Activated CD8-positive, alpha-beta memory T cell treated with anti-CD3 and anti-CD28 coated beads, Interleukin-2, amount 50 U/mL, for 1 hour (primary cell): ENCODE data around the gene SPAG7.
A peak's percentile ranks its signal among the peaks of the same experiment; 100 is the strongest.

Experiments
- DNase-seq: peaks from one replicate; pipeline ENCODE4 v3.0.0-alpha.2; 2020; ENCODE audit errors: extremely low read depth

SPAG7 gene, protein sequence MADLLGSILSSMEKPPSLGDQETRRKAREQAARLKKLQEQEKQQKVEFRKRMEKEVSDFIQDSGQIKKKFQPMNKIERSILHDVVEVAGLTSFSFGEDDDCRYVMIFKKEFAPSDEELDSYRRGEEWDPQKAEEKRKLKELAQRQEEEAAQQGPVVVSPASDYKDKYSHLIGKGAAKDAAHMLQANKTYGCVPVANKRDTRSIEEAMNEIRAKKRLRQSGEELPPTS

DNA sequence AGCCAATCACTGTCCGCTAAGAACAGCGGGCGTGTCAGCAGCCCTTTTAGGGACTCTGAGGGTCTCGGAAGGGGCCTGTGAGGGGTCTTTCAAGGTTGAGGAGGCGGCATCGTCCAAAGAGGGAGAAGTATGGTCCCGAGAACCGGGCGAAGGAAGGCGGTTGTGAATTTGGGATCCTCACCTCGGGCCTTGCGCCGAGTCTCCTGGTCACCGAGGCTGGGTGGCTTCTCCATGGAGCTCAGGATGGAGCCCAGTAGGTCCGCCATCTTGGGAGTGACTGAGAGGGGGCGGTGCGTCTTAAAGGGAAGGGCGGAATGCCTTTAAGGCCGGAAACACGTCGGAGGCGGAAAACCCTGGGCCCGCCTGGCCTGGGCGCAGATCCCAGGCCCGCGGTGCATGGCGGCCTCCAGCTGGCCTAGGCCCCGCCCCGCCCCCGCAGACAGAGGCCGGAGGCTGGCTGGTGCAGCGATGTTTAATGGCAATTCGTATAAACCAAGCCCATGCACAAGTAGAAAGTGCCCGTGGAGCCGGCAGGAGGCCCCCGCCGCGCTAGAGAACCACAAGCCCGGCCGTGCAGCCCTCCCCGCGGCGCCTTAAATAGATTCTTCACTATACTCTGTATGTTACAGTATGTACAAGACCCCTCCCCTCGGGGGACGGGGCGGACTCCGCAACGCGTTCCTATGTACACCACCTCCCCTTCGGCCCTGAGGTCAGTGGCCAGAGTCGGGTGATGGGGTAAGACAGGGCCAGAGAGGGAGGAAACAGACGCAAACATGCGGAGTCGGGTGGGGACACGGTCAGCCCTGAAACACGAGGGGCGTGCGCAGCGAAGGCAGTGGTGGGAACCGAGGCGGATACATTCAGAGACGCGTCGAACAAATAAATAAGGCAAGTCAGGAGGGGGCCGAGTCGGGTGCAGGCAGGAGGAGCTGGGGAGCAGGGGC lies at the start of gene SPAG7:
TSS of gene SPAG7 (minus strand) at position 279 of the 947 bp plus-strand sequence. CDS start at position 266, 13 bp downstream.
- DNase-seq: peak; percentile 79

DNA sequence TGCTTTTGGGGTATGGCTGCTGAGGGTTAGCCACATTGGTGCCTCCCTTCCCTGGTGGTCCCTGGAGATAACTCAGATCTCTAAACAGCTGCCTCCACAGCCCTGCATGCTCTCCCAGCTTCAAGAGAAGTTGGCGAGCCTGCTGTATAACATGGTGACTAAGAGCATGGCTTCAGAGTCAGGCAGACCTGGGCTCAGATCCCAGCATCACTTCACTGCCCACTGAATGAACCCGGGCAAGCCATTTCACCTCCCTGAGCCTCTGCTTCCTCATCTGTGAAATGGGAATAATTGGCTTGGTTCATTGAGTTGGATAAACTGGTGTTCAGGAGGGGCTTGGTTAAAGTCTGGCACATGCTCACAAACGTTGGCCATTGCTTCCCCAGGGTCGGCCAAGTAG lies 46.7 kb upstream of the SPAG7 start:
- no peak for DNase-seq

DNA sequence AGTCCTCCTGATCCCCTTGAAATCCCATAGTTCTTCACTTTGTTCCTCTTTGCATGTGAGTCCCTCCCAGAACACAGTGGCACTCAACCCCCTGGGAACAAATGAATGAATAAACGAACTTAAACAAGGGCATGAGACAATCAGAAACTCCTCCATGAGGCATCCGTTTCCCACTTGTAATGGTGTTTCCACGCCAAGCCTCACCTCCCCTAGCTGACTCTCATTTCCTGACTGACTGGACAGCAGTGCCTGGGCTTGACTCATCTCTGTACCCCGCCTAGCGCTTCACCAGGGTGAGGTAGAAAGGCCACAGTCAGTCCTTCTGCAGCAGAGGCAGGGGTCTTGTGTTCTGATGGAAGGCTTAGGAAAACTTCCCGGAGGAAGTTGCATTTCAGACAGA lies 44.3 kb upstream of the SPAG7 start:
- no peak for DNase-seq

DNA sequence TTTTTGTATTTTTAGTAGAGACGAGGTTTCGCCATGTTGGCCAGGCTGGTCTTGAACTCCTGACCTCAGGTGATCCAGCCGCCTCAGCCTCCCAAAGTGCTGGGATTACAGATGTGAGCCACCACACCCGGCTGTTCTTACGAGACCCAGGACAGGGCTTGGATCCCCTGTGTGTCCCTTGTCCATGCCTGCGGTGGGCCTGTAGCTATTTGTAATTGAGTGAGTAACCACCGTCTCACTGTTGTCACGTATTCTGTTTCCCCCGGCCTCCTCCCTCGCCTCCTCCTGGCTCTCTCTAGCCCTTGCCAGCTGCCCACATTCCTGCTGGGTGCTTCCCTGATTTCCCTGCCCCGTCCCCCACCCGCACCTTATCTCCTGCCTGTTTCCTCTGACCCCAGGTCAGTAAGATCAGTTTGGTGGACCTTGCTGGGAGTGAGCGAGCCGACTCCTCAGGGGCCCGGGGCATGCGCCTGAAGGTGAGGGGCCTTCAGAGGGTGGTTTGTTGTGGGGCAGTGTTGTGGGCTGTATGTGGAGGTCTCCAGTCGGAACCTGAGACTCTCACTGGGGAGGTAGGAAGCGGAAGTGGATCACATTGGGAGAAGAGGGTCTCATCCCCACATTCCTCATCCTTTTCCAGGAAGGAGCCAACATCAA lies 35.7 kb upstream of the SPAG7 start:
- no peak for DNase-seq

DNA sequence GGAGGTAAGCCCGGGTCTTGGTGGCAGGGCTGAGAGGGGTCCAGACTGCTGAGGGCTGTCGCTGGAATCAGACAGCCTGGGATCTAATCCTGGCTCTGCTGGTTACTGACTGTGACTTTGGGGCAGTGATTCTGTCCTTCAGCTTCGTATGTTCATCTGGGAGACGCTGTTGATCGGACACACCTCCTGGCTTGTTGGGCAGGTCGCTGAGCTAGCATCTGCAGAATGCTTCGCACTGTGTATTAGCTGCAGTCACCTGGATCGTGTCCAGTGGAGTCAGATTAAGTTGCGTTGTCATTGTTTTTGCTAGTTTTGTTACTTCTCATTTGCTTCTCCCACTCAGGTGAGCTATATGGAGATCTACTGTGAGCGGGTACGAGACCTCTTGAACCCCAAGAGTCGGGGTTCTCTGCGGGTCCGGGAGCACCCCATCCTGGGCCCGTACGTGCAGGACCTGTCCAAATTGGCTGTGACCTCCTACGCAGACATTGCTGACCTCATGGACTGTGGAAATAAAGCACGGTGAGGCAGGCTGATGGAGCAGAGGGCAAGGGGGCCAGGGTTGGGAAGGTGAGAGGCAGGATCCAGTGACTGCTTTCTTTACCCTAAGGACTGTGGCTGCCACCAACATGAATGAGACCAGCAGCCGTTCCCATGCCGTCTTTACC lies 34.6 kb upstream of the SPAG7 start:
- no peak for DNase-seq

DNA sequence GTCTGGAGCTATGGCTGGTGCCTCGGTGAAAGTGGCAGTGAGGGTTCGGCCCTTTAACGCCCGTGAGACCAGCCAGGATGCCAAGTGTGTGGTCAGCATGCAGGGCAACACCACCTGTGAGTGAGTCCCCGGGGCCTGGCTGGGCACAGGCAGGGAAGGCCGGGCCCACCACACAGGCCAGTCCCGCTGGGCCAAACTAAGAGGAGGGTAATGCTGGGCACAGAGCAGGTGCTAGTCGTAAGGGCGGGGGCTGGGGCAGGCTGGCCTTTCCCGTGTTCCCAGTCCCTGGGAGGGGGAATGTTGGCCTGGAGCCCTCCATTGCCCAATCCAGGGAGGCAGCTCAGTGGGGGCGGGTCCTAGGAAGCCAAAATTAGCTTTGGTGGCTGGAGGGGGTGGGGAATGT lies 32.6 kb upstream of the SPAG7 start:
- no peak for DNase-seq

DNA sequence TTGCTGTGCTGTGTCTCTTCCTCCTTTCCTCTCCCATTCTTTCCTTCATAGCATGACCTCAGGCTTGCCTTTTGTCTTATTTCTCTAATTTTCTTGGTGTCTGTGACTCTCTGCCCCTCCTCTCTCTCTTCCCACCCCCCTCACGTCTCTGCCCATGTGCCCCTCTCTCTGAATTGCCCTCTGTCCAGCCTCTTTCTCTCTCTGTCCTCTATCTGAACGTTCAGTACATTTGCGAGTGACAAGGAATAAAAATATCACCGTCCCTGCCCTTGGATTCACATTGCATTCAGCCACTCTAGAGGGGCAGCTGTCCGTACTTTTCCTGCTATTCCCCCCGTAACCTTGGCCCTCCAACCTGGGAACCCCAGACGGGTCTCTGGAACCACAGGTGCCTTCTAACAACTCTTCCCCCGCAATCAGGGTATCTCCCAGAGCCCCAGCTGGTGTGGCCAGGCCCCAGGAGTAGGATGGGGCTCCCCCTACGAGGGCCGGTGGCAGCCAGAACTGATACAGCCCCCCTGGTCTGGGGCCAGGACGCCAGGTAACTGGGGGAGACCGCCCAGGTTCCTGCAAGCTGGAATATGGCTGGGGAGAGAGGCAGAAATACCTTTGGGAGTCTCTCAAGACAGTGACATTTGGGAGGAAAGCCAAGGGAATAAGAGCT lies 31.9 kb upstream of the SPAG7 start:
- no peak for DNase-seq

DNA sequence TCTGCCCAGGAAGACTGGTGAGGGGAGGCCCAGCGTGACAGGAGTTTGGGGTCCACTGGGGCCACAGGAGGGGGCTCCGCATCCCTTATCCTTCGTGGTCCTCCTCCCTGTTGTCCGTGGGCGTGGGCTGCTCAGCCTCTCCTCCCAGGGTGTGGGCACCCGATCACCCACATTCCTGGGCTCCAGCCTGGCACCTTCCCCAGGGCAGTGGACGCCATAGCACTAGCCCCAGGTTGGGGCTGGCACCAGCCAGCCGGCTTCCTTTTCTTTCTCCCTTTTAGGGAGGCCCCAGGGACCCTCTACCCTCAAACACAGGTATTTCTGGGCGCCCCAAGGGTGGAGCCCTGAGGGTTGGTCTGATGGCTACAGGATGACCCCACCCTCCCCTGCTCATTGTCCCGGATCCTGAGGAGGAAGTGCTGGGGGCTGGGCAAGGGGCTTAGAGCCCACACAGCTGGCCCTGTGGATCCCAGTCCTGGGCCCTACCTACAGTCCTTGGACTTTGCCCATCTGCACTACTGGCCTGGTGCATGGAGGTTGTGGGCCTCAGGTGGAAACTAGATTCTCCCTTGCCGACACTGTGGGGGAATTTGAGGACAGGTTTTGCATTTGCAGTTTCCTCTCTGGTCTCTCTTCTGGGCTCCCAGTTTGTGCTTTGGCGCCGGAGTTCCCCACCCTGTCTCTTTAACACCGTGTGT lies 31.3 kb upstream of the SPAG7 start:
- no peak for DNase-seq

DNA sequence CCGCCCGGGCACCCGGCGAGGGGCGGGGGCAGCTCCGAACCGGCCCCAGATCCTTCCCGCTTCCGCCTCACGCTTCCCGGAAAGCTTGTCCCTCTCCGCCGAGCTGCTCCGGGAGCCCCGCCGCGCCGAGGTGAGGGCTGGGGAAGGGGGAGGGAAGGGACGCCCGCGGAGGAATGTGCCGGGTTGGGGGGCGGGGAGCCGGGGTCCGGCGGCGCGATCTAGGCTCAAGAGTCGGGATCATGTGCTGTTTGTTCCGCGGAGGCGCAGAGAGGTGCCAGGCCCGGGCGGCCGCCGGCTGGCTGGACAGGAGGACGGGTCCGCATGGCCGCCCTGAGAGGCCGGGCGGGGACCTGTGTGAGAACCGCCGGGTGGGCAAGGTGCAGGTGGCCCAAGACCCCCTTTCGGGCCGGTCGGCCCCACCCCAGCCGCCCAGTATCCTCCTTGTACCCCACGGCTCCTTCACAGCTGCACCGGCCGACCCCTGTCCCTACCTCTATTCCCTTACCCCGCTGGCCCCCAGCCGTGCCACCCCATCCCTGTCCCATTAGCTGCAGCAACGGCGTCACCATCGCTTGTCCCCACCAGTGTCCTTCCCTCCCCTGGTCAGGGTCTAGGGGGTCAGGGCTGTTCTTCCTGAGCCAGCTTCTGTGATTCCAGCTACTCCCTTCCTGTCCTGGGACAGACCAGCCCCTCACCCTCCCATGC lies 30.6 kb upstream of the SPAG7 start:
- DNase-seq: no peak

DNA sequence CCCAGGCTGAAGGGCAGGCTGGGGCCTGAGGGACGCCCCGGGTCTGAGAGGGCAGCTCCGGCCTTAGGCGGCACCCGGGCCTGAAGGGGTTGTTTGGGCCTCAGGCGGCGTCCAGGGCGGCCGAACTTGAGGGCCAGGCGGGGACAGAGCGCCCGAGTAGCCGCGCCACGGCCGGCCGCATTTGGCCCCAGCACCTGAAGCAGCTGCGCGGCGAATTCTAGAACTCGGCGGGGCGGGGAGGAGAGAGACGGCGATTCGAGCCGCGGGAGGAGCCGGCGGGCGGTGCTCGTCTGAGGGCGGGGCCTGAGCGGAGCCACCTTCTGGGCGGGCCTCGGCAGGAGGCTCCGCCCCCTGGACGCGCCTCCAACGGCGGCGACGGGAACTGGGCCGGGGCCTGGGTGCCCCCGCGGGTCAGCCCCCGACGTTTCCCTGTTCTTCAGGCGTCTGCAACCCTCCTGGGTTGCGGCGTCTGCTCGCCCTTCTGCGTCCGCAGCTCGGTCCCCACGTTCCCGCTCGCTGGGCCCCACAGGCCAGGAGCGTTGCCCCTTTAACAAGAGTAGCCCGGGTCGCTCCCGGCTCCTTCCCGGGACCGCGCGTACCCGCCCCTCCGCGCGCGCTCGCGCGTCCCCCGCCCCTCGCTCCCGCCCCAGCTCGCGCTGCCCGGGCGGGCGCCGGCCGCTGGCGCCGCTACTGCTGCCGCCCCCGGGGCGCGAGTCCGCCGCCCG lies 29.8 kb upstream of the SPAG7 start, which contains the start of the genes INCA1 and KIF1C:
TSS of gene INCA1 (minus strand) at position 221 of the 725 bp plus-strand sequence. CDS start 3,085 bp downstream, outside the sequence.
TSS of gene KIF1C (plus strand) at position 649 of the 725 bp plus-strand sequence. CDS start 2,297 bp downstream, outside the sequence.
- peak; percentile 64 for DNase-seq

DNA sequence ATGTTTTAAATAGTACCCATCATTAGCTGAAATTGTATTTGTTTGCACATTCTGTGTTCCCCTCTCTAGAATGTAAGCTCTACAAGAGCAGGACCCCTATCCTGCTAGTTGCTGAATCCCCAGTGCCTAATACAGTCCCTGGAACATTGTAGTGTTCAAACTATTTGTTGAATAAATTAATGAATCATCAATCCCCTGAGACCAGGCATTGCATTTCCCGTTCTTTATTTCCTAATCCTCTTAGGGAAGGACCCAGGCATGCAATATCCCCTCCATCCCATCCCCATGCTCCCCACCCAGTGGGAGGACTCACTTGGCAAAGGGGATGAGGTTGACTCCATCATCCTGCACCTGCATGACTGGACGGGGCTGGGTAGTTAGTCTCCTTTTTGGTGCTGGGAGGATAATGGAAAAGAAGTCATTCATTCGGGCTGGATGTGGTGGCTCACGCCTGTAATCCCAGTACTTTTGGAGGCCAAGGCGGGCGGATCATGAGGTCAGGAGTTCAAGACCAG lies 26.5 kb upstream of the SPAG7 start:
- no peak for DNase-seq

DNA sequence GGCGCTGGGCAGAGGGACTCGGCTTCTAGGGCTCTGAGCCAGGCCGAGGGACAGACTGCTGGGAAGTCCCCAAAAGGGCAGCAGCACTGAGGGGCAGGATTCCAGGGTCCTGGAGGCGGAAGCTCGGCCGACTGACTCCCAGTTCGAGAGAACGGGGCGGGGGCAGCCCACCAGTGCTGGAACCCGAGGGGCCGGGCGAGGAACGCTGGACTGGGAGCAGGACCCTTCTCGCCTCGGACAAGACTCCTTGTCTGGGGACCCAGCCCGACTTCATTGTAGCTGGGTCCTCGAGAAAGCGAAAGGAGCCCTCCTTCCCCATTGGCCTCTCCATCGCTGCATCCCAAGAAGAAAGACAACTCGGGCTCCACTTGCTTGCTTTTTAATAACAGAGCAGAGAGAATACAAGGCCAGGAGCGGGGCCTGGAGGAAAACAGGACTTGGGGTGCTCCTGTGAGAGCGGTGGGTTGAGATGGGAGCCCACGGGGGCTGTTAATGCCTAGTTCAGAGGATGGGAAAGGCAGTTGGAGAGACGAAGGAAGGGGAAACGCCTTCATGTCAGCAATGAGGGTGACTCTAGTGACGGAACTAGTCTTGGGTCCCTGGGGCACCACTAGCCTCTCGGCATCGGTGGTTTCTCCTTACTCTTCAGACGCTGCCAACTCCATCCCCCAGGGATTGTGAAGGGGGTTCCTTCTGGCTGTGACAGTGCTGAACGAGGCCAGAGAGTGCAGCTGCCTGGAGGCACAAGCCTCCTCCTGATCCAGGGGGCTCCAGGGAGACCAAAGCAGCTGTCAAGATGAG lies 20.4 kb upstream of the SPAG7 start:
- no peak for DNase-seq

DNA sequence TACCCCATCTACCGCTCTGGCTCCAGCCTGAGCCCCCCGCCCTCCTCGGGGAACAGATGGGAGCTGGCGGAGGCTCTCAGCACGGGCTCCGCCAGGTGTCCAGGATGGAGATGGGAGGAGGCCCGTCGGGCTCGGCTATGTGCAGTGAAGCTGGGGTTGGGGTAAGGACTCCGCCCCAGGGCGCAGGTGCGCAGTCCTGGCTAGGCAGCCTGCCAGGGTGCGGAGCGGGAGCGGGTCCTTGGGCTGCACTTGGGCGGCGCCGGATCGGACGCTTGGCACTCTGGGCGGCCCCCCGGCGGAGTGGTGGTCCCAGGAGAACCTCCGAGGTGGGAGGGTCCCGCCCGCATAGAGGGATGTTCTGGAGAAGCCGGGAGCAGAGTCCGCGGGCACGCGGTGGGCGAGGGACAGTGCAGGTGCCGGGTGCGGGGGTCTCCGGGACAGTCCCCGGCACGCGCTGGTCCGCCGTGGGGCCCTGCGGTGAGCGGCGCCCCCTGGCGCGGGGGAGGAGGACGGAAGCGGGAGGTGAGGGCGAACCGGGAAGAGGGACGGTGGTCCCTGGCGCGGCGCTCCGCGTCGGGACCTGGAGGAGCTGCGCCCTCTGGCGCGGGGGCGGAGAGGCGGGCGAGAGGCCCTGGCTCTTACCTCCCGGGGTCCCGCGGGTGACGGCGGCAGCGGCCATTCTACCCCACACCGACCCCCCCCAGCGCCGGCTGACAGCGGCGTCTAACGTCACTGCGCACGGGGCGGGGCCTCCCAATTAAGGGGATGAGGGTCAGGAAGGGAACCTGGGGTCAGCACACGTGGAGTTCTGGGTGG lies 19.5 kb upstream of the SPAG7 start, which contains the start of gene CAMTA2:
TSS of gene CAMTA2 (minus strand) at position 725 of the 816 bp plus-strand sequence. CDS start 1,453 bp downstream, outside the sequence.
- peak; percentile 64 for DNase-seq

DNA sequence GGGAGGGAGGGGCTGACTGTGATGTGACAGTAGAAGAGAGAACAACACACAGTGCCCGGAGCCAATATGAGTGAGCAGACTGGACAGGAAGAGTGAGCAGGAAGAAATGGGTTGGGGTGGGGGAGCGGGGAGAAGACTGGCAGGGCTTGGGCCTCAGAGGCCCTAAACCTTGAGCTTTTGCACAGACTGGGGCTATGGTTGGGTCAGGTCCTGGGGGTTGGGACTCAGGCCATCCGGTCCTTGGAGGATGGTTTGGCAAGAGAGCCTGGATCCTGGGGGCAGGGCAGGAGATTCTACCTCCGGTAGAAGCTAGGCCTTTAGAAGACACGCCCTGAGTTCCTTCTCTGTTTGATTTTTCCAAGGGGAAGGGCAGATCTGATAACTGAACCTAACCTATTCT lies 18.8 kb upstream of the SPAG7 start:
- DNase-seq: no peak

DNA sequence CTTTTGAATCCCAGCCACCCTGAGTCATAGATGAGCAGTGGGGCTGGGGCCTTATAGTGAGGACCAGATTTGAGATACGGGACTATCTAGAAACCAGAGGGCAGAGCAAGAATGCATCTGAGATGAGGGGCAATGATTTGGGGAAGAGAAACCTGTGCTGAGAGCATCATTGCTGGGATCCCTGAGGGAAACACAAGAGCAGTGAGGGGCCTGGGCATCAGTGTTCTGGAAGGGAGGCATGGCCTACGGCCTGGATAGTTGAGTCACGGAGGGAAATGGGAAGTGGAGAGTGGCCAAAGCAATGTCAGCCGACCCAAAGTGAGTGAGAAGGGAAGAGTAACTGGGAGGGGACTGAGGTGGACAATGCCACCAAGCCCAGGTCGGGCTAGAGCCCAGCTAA lies 14.7 kb upstream of the SPAG7 start:
- DNase-seq: no peak

DNA sequence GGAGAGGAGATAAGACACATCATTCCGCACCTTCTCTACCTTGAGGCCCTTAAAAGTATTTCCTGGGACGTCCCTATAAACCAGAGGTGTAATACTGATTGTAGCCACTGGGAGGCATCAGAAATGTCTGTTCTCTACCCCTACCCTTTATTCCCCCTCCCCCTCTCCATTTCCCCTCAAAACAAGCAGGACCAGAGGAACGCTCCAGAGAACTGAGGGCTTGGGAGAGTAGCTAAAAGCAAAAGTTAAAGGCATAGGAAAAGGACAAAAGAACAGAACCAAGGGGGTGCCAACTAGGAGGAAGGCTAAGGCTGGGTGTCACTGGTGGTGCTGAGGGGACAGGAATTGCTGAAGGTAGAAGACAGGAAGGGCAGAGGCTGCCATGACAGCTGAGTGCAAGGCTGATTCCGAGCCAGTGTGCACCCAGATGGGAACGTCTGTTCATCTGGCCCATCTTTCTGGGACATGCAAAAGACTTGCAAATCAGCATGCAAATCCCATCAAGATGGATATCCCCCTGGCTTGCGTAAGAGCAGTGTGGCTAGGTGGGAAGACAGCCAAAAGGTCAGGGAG lies 13.1 kb upstream of the SPAG7 start:
- DNase-seq: no peak

DNA sequence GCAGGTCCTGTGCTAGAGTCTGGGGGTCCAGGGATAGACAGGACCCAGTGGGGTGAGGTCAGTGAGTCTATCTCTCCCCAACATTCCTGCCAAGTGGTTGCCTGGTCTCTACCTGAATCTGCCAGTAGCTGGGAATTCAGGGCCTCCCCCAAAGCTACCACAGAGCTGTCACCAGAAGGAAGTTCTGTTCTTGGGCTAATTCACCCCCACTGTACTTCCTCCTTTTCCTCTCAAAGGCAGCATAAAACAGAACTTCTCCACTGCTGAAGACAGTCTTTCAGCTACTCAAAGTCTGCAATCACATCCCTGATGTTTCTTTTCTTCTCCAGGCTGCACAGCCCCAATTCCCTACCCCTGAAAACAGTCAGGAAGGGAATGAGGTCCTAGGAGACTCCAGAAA lies 11.1 kb upstream of the SPAG7 start:
- no peak for DNase-seq
